Natural killer cell (primary cell): ENCODE results near the gene GNAZ. TPM values are rescaled to one million over a fixed set of nuclear protein-coding genes. Genes with fewer than 3 reads are reported as not detected.

Experiments used
- ATAC-seq, 3 donors: fragments of 150-1000 bp in 2 of 3; fragments of 200-7000 bp in 1 of 3; cut with Tn5 transposase; 1 replicate in 1 of 3; 2 replicates in 2 of 3; pipeline ENCODE4 v1.10.0; 2021; ENCODE audit warnings: mild to moderate bottlenecking in 2 of 3, moderate library complexity in 2 of 3
- DNase-seq, 2 donors: peaks; one replicate each; pipeline versions ENCODE4 v3.0.0 to v3.0.0-alpha.2; 2013 to 2021; ENCODE audit warnings: mixed read lengths in 1 of 2
- H3K27ac ChIP-seq: one replicate; pipeline ENCODE4 v1.5.1; 2013; ENCODE audit warnings: mild to moderate bottlenecking, low read length
- H3K27me3 ChIP-seq: one replicate; pipeline ENCODE4 v1.6.1; 2013; ENCODE audit warnings: low read length; ENCODE audit not compliant: control insufficient read depth, insufficient read depth
- H3K36me3 ChIP-seq: one replicate; pipeline ENCODE4 v1.6.1; 2013; ENCODE audit warnings: low read length; ENCODE audit not compliant: control insufficient read depth, insufficient read depth
- H3K4me1 ChIP-seq: one replicate; pipeline ENCODE4 v1.6.1; 2013; ENCODE audit warnings: low read length; ENCODE audit not compliant: control insufficient read depth, insufficient read depth
- H3K4me3 ChIP-seq: one replicate; pipeline ENCODE4 v1.5.1; 2013; ENCODE audit warnings: low read length
- H3K9me3 ChIP-seq: one replicate; pipeline ENCODE4 v1.6.1; 2013; ENCODE audit warnings: low read length; ENCODE audit not compliant: control insufficient read depth, insufficient read depth
- H3K27ac Mint-ChIP-seq, 2 donors: one replicate each; pipeline ENCODE4 v1.8.0; 2022; ENCODE audit warnings: mild to moderate bottlenecking in 2 of 2, mixed read lengths in 2 of 2, moderate library complexity in 1 of 2
- H3K27me3 Mint-ChIP-seq, 2 donors: one replicate each; pipeline ENCODE4 v1.8.0; 2022; ENCODE audit warnings: low read depth in 2 of 2, mixed read lengths in 2 of 2
- H3K36me3 Mint-ChIP-seq: one replicate; pipeline ENCODE4 v1.8.0; 2022; ENCODE audit warnings: mixed read lengths
- H3K4me1 Mint-ChIP-seq, 2 donors: one replicate each; pipeline ENCODE4 v1.8.0; 2022; ENCODE audit warnings: mixed read lengths in 2 of 2
- H3K4me3 Mint-ChIP-seq: one replicate; pipeline ENCODE4 v1.8.0; 2022; ENCODE audit warnings: mild to moderate bottlenecking, moderate library complexity, mixed read lengths
- H3K9me3 Mint-ChIP-seq, 2 donors: one replicate each; pipeline ENCODE4 v1.8.0; 2022; ENCODE audit warnings: mixed read lengths in 2 of 2
- WGBS: methylation state at CpG from one replicate; pipeline ENCODE4 v1.1.7; 2013; ENCODE audit warnings: missing lambda C conversion rate; ENCODE audit not compliant: insufficient coverage; 5-methylcytosine and 5-hydroxymethylcytosine counted together
- intact Hi-C: fragments of 100-400 bp; cut with micrococcal nuclease; formaldehyde crosslinking; loops from one replicate; pipeline ENCODE4 v1.14.2; 2022
- total RNA-seq, 4 donors: library from RNA; stranded (reverse); fragments of 120-200 nt in 1 of 4; gene quantifications; one replicate each; pipeline versions ENCODE4 v1.2.3 to v1.2.4, GENCODE V29; 2013 to 2022
- TF ChIP-seq, protein P1 (sequence below): fragments of 200-600 bp; IDR thresholded peaks from one replicate; pipeline ENCODE4 v1.8.0; 2022; ENCODE audit warnings: antibody characterized with exemption

GNAZ gene
- total RNA-seq, 3 donors from 2014 or later (not counting 1 experiment from before 2014, with no cell fraction given) = 4.5 to 7.5 (median 5.6) TPM

DNA sequence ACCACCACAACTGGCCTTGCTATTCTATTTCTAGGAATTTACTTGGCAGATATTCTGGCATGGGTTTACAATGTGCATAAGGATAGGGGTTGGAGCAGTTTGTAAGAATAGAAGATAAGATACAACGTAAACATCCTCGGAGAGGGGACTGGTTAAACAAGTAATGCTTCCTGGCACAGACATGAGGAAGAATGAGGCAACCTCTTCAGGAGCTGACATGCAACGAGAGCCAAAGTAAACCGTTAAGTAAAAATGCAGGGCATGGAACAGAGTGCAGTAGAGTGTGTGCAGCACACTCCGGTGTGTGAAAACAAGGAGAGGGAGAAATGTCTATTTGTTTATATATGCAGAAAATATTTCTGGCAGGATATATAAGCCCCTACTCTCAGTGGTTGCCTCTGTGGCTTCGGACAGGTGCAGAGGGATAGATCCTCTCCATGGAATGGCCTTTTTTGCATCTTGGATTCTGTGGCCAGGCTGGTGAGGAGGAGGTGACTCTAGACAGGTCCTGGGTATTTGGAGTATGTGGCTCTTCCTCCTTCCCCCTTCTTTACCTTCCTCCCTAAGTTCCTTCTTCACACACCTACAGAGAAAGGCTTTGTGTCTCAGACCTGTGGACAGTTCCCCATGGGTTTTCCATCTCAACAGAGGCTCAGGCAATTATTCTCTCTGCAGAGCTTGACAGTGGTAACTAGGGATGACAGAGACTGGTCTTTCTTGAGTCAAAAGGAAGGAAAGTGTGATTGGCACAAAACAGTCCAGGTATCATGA lies 77.5 kb downstream of the GNAZ start:
- Histone ChIP-seq H3K36me3 (no peaks in the 10 kb centered on the region), H3K27me3 (no peaks in the 10 kb centered on the region), H3K9me3 (no peaks in the 10 kb centered on the region), H3K4me3 (no peak overlapping the region), H3K27ac (no peak overlapping the region), H3K4me1 (peaks cover 39% of the 10 kb centered on the region)
- ATAC-seq (no peak), DNase-seq (no peak)
- TF ChIP-seq, protein P1, sequence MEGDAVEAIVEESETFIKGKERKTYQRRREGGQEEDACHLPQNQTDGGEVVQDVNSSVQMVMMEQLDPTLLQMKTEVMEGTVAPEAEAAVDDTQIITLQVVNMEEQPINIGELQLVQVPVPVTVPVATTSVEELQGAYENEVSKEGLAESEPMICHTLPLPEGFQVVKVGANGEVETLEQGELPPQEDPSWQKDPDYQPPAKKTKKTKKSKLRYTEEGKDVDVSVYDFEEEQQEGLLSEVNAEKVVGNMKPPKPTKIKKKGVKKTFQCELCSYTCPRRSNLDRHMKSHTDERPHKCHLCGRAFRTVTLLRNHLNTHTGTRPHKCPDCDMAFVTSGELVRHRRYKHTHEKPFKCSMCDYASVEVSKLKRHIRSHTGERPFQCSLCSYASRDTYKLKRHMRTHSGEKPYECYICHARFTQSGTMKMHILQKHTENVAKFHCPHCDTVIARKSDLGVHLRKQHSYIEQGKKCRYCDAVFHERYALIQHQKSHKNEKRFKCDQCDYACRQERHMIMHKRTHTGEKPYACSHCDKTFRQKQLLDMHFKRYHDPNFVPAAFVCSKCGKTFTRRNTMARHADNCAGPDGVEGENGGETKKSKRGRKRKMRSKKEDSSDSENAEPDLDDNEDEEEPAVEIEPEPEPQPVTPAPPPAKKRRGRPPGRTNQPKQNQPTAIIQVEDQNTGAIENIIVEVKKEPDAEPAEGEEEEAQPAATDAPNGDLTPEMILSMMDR = no peak
- 82% methylated on average over 6 of the region's 6 CpGs for WGBS
- Mint-ChIP-seq H3K27me3 (no peaks in the 10 kb centered on the region), H3K9me3 (no peaks in the 10 kb centered on the region), H3K4me1 (peaks cover 24 to 38% of the 10 kb centered on the region in 2 donors), H3K27ac (peak overlapping the region in 1 of 2 donors; percentile 96), H3K36me3 (no peaks in the 10 kb centered on the region), H3K4me3 (no peak overlapping the region)
- intact Hi-C loops = no loop called here

DNA sequence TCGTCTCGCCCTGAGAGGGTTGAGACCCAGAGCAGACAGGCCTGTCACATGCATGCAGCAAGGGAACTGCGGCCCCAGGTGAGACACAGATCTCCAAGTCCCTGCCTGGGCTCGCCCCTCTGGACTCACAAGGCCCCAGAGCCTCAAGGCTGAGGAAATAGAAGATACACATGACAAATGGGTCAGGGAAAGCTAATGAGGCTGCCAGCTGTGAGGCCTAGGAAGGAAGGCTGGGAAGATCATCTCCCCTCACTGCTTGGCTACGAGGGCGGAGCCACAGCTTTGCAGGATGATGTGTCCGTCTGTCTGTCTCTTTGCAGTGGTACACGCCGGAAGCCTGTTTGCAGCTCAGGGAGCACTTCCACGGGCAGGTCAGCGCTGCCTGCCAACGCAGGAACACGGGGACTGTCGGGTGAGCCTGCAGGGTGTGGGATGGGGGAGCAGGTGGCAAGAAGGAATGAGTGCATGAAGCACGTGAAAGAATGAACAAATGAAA lies 79.5 kb downstream of the GNAZ start:
- Histone ChIP-seq H3K4me1 (peaks cover 38% of the 10 kb centered on the region), H3K36me3 (no peaks in the 10 kb centered on the region), H3K27me3 (no peaks in the 10 kb centered on the region), H3K27ac (no peak overlapping the region), H3K9me3 (no peaks in the 10 kb centered on the region), H3K4me3 (no peak overlapping the region)
- no peaks in the 10 kb centered on the region for H3K9me3 Mint-ChIP-seq
- intact Hi-C loops = no loop called here
- TF ChIP-seq, protein P1 = no peak
- H3K4me3 Mint-ChIP-seq = no peak overlapping the region
- peaks cover 21 to 38% of the 10 kb centered on the region in 2 donors for H3K4me1 Mint-ChIP-seq
- ATAC-seq (no peak), DNase-seq (no peak)
- 95% methylated on average over 15 of the region's 15 CpGs for WGBS
- no peaks in the 10 kb centered on the region for H3K36me3 Mint-ChIP-seq
- peak overlapping the region in 1 of 2 donors; percentile 59 for H3K27ac Mint-ChIP-seq
- no peaks in the 10 kb centered on the region for H3K27me3 Mint-ChIP-seq

DNA sequence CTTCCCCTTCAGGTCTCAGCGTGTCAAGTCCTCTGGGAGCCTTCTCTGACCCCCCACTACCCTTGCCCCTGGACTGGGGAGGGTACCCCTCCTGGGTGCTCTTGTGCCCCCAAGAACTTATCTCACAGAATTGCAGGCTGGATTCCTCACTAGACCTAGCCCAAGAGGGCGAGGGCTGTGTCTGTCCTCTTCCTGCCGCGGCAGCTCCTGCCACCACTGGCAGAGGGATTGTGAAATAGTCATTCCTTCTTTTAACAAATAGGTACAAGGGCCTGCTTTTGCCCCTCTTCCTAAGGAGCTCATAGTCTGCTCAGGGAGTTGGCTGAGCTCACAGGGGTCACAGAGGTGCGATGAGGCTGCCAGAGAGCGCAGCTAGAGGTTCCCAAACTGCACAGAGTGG lies 80.4 kb downstream of the GNAZ start:
- intact Hi-C loops = no loop called here
- Mint-ChIP-seq H3K36me3 (no peaks in the 10 kb centered on the region), H3K9me3 (no peaks in the 10 kb centered on the region), H3K27me3 (no peaks in the 10 kb centered on the region), H3K27ac (no peak overlapping the region), H3K4me1 (peaks cover 11 to 29% of the 10 kb centered on the region in 2 donors), H3K4me3 (no peak overlapping the region)
- Histone ChIP-seq H3K27me3 (no peaks in the 10 kb centered on the region), H3K9me3 (no peaks in the 10 kb centered on the region), H3K4me3 (no peak overlapping the region), H3K4me1 (peaks cover 28% of the 10 kb centered on the region), H3K36me3 (no peaks in the 10 kb centered on the region), H3K27ac (no peak overlapping the region)
- TF ChIP-seq, protein P1 = no peak
- no peak for DNase-seq
- WGBS = 87% methylated on average over 6 of the region's 6 CpGs
- ATAC-seq = no peak
